ENCODE measurements around the gene NAA16. TPM values are rescaled to one million over a fixed set of nuclear protein-coding genes. Genes with fewer than 3 reads are reported as not detected.

The NAA16 gene
- polyA plus RNA-seq, 1 donor from 2014 or later, result 57.0 TPM

DNA sequence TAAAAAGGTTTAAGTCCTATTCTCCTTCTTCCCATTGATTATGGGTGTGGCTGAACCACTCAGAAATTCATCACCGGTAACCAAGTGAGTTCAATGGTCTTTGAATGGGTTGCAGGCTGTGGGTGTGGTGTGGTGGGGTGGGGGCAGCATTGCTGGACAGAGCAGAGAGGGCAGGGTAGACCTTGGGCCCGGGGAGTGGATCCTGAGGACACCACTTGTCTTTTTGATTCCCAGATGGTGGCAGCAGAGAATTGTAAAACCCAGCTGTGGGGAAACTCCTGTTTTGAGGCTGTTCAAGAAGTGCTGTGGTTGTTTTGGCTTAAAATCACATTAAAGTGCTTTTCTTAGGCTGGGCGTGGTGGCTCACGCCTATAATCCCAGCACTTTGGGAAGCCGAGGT, 100.5 kb downstream of the NAA16 start:
- H4K20me1 ChIP-seq (ENCODE audit: insufficient read depth), result no peaks in the 10 kb centered on the region
- H3K79me2 ChIP-seq (replicated peaks; ENCODE audit: insufficient read depth, low read length), result no peaks in the 10 kb centered on the region
- no peak overlapping the region for H3K4me3 ChIP-seq (ENCODE audit: low read length)
- TF ChIP-seq MXI1 (conservative IDR thresholded peaks at IDR 0.05; ENCODE audit: poor library complexity, severe bottlenecking), result no peak
- no peak for TF ChIP-seq TAF1 (IDR thresholded peaks at IDR 0.05; ENCODE audit: low read depth)
- TF ChIP-seq, protein P1, sequence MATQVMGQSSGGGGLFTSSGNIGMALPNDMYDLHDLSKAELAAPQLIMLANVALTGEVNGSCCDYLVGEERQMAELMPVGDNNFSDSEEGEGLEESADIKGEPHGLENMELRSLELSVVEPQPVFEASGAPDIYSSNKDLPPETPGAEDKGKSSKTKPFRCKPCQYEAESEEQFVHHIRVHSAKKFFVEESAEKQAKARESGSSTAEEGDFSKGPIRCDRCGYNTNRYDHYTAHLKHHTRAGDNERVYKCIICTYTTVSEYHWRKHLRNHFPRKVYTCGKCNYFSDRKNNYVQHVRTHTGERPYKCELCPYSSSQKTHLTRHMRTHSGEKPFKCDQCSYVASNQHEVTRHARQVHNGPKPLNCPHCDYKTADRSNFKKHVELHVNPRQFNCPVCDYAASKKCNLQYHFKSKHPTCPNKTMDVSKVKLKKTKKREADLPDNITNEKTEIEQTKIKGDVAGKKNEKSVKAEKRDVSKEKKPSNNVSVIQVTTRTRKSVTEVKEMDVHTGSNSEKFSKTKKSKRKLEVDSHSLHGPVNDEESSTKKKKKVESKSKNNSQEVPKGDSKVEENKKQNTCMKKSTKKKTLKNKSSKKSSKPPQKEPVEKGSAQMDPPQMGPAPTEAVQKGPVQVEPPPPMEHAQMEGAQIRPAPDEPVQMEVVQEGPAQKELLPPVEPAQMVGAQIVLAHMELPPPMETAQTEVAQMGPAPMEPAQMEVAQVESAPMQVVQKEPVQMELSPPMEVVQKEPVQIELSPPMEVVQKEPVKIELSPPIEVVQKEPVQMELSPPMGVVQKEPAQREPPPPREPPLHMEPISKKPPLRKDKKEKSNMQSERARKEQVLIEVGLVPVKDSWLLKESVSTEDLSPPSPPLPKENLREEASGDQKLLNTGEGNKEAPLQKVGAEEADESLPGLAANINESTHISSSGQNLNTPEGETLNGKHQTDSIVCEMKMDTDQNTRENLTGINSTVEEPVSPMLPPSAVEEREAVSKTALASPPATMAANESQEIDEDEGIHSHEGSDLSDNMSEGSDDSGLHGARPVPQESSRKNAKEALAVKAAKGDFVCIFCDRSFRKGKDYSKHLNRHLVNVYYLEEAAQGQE (IDR thresholded peaks at IDR 0.05; ENCODE audit: borderline replicate concordance), result no peak
- no peak for TF ChIP-seq EP300 (conservative IDR thresholded peaks at IDR 0.05; ENCODE audit: poor library complexity, severe bottlenecking)
- TF ChIP-seq EZH2 (IDR thresholded peaks at IDR 0.05; ENCODE audit: borderline replicate concordance, insufficient read depth, low read length, poor library complexity, severe bottlenecking), result no peak
- TF ChIP-seq SMC3 (conservative IDR thresholded peaks at IDR 0.05; ENCODE audit: poor library complexity), result no peak
- TF ChIP-seq POLR2AphosphoS5 (IDR thresholded peaks at IDR 0.05), result no peak
- TF ChIP-seq RAD21 (conservative IDR thresholded peaks at IDR 0.05), result no peak
- TF ChIP-seq, protein P2, sequence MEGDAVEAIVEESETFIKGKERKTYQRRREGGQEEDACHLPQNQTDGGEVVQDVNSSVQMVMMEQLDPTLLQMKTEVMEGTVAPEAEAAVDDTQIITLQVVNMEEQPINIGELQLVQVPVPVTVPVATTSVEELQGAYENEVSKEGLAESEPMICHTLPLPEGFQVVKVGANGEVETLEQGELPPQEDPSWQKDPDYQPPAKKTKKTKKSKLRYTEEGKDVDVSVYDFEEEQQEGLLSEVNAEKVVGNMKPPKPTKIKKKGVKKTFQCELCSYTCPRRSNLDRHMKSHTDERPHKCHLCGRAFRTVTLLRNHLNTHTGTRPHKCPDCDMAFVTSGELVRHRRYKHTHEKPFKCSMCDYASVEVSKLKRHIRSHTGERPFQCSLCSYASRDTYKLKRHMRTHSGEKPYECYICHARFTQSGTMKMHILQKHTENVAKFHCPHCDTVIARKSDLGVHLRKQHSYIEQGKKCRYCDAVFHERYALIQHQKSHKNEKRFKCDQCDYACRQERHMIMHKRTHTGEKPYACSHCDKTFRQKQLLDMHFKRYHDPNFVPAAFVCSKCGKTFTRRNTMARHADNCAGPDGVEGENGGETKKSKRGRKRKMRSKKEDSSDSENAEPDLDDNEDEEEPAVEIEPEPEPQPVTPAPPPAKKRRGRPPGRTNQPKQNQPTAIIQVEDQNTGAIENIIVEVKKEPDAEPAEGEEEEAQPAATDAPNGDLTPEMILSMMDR (IDR thresholded peaks at IDR 0.05; ENCODE audit: poor library complexity, severe bottlenecking), result no peak
- no peaks in the 10 kb centered on the region for H3F3A ChIP-seq (ENCODE audit: insufficient read depth, low read length, poor library complexity, severe bottlenecking)
- H3K36me3 ChIP-seq (ENCODE audit: insufficient read depth, low read length), result no peaks in the 10 kb centered on the region
- H2AFZ ChIP-seq (ENCODE audit: low read depth, low read length), result no peak overlapping the region
- H3K9ac ChIP-seq (ENCODE audit: low read length), result no peak overlapping the region
- H3K4me2 ChIP-seq (ENCODE audit: low read length), result no peak overlapping the region
- no peak overlapping the region for H3K27ac ChIP-seq (ENCODE audit: low read length)
- no peaks in the 10 kb centered on the region for H3K9me3 ChIP-seq (ENCODE audit: low read length)
- no peaks in the 10 kb centered on the region for H3K9me2 ChIP-seq (ENCODE audit: insufficient read depth, low read length)
- H3K27me3 ChIP-seq (ENCODE audit: insufficient read depth, low read depth, low read length), result no peaks in the 10 kb centered on the region

DNA sequence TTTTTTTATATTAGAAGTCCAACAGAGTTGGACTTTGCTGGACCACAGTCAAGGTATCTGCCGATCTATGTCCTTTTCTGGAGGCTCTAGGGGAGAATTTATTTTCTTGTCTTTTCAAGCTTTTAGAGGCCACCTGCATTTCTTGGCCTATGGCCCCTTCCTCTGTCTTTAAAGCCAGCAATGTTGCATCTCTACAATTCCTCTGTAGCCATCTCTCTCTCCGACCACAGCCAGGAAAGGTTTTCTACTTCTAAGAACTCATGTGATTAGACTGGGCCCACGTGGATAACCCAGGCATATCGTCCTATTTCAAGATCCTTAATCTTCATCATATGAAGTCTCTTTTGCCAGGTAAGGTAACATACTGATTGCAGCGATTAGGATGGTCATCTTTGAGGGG, 102.8 kb downstream of the NAA16 start:
- Histone ChIP-seq H2AFZ (ENCODE audit: low read depth, low read length) (no peak overlapping the region), H3K36me3 (ENCODE audit: insufficient read depth, low read length) (no peaks in the 10 kb centered on the region), H3K9me3 (ENCODE audit: low read length) (no peaks in the 10 kb centered on the region), H3K4me3 (ENCODE audit: low read length) (no peak overlapping the region), H4K20me1 (ENCODE audit: insufficient read depth) (no peaks in the 10 kb centered on the region), H3F3A (ENCODE audit: insufficient read depth, low read length, poor library complexity, severe bottlenecking) (no peaks in the 10 kb centered on the region), H3K4me2 (ENCODE audit: low read length) (no peak overlapping the region), H3K27ac (ENCODE audit: low read length) (no peak overlapping the region), H3K9ac (ENCODE audit: low read length) (no peak overlapping the region), H3K79me2 (replicated peaks; ENCODE audit: insufficient read depth, low read length) (no peaks in the 10 kb centered on the region), H3K9me2 (ENCODE audit: insufficient read depth, low read length) (no peaks in the 10 kb centered on the region), H3K27me3 (ENCODE audit: insufficient read depth, low read depth, low read length) (no peaks in the 10 kb centered on the region)
- TF ChIP-seq RAD21 (conservative IDR thresholded peaks at IDR 0.05) (no peak), EP300 (conservative IDR thresholded peaks at IDR 0.05; ENCODE audit: poor library complexity, severe bottlenecking) (no peak), EZH2 (IDR thresholded peaks at IDR 0.05; ENCODE audit: borderline replicate concordance, insufficient read depth, low read length, poor library complexity, severe bottlenecking) (no peak), POLR2AphosphoS5 (IDR thresholded peaks at IDR 0.05) (no peak), MXI1 (conservative IDR thresholded peaks at IDR 0.05; ENCODE audit: poor library complexity, severe bottlenecking) (no peak)
- TF ChIP-seq, protein P2 (IDR thresholded peaks at IDR 0.05; ENCODE audit: poor library complexity, severe bottlenecking), result no peak
